Adrenal gland (tissue), 12 donors: ENCODE results near the gene DYRK1A. TPM values are rescaled to one million over a fixed set of nuclear protein-coding genes. Genes with fewer than 3 reads are reported as not detected.
"Not testable (repeated sequence)": the region's sequence is repeated elsewhere in the genome, so short reads cannot be mapped to it uniquely, and the experiment has no call there.

Experiments
- DNase-seq, 7 donors: peaks; one replicate each; pipeline ENCODE4 v3.0.0-alpha.2; 2019 to 2020
- H3K27ac ChIP-seq, 5 donors: fragments of 200-600 bp; sonication (generic) in 4 of 5; 1 replicate in 3 of 5; 2 replicates in 2 of 5; pipeline versions ENCODE4 v1.5.1 to v1.8.0; 2016 to 2020; ENCODE audit warnings: mild to moderate bottlenecking in 1 of 5
- H3K27me3 ChIP-seq: fragments of 200-600 bp; 2 replicates; pipeline ENCODE4 v1.8.0; 2021
- H3K36me3 ChIP-seq, 2 donors: fragments of 200-600 bp; replicated peaks in 1 of 2; 1 replicate in 1 of 2; 2 replicates in 1 of 2; pipeline versions ENCODE4 v1.5.1 to v1.8.0; 2018 to 2022
- H3K4me1 ChIP-seq, 2 donors: fragments of 200-600 bp; replicated peaks in 1 of 2; 1 replicate in 1 of 2; 2 replicates in 1 of 2; pipeline versions ENCODE4 v1.5.1 to v1.8.0; 2018 to 2021
- H3K4me3 ChIP-seq, 4 donors: fragments of 200-600 bp; sonication (generic) in 3 of 4; one replicate each; pipeline ENCODE4 v1.5.1; 2016 to 2018
- H3K9me3 ChIP-seq, 3 donors: fragments of 200-600 bp; sonication (generic) in 1 of 3; replicated peaks in 1 of 3; 1 replicate in 2 of 3; 2 replicates in 1 of 3; pipeline versions ENCODE4 v1.5.1 to v1.8.0; 2016 to 2021
- CTCF ChIP-seq, 6 experiments: fragments of 450-650 bp in 4 of 6; fragments of 200-600 bp in 2 of 6; sonication (generic) in 1 of 6; IDR thresholded peaks; 1 replicate in 5 of 6; 2 replicates in 1 of 6; pipeline versions ENCODE4 v1.5.1 to v1.8.0; 2016 to 2021; ENCODE audit warnings: antibody characterized with exemption in 6 of 6, mild to moderate bottlenecking in 2 of 6, moderate library complexity in 1 of 6
- POLR2A ChIP-seq, 2 donors: fragments of 450-650 bp; IDR thresholded peaks; one replicate each; pipeline ENCODE4 v1.6.1; 2017; ENCODE audit warnings: antibody characterized with exemption in 2 of 2, mild to moderate bottlenecking in 2 of 2, moderate library complexity in 1 of 2
- WGBS, 4 donors: extraction: QIAGEN DNeasy Blood & Tissue Kit in 2 of 4; methylation state at CpG; one replicate each; pipeline versions ENCODE4 v1.1.5 to v1.1.7; 2013 to 2017; 5-methylcytosine and 5-hydroxymethylcytosine counted together
- intact Hi-C, 2 donors: fragments of 100-400 bp; cut with DNase I; formaldehyde crosslinking; loops; one replicate each; pipeline versions ENCODE4 v1.14.1 to v1.15.0; 2022 to 2023
- polyA plus RNA-seq, 3 donors: library from polyadenylated mRNA; stranded (reverse); fragments of 200-250 nt in 2 of 3; fragments of 350-450 nt in 1 of 3; fragmentation: Illumina TruSeq in 1 of 3; extraction: RNeasy Lipid Tissue Mini Kit (QIAGEN cat#74804) in 1 of 3; gene quantifications; one replicate each; pipeline ENCODE4 v1.2.3, GENCODE V29; 2013 to 2014
- total RNA-seq, 9 donors: library from RNA; depleted of rRNA in 4 of 9; stranded (reverse); fragments of >200 nt in 4 of 9; fragments of 120-200 nt in 1 of 9; fragmentation: NEBNext Ultra II Directional in 1 of 9; extraction: Animal tissue kit (Norgen Biotek cat#: 25700) in 1 of 9; gene quantifications; one replicate each; pipeline versions ENCODE4 v1.1.0 to v1.2.4, GENCODE V29; 2013 to 2023
- donor health status: healthy with polysubstance abuse.
- donor health status: Bipolar disorder and iron deficiency.
- donor health status: DM: yes; HTN: yes; CAD: no.
- donor health status: DM: no; HTN: no; CAD: no.
- donor health status: DM: no; HTN: no; CAD: no.
- donor health status: DM: yes; HTN: yes; CAD: no.

The DYRK1A gene
- total and polyA plus RNA-seq, 12 donors: 23.6 to 92.3 (median 57.7) TPM

GRCh38 chr21:37324558-37324957 is 42.0 kb upstream of the DYRK1A start:
- 91 to 92% (median 91%) methylated on average over 2 of the region's 2 CpGs for WGBS, 4 donors
- Histone ChIP-seq H3K4me1 (no peaks in the 10 kb centered on the region), H3K4me3 (no peak overlapping the region), H3K9me3 (no peaks in the 10 kb centered on the region), H3K36me3 (no peaks in the 10 kb centered on the region), H3K27ac (no peak overlapping the region), H3K27me3 (no peaks in the 10 kb centered on the region)
- TF ChIP-seq POLR2A (IDR thresholded peaks at IDR 0.05) (no peak), CTCF (IDR thresholded peaks at IDR 0.05) (no peak)
- intact Hi-C loops: no loop called here
- DNase-seq: no peak

- H3K36me3 ChIP-seq, intact Hi-C loops: not testable (repeated sequence)
- WGBS, 4 donors: 82 to 97% (median 87%) methylated on average over 7 of the region's 7 CpGs
Observed at GRCh38 chr21:37328147-37328546, 38.4 kb upstream of the DYRK1A start.

DNA sequence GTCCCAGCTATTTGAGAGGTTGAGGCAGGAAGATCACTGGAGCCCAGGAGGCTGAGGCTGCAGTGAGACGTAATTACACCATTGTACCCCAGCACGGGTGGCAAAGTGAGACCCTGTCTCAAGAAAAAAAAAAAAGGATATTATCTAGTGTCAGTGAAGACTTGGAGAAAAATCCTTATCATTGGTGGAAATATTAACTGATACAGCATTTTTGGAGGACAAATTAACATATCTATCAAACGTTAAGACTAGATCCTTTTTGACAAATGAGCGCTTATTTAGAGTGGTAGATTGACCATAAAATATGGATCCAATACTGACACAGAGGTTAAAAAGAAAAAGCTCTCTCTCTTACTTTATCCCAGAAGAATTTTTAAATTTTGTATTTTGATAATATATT is 35.2 kb upstream of the DYRK1A start:
- DNase-seq: no peak

More at GRCh38 chr21:37328147-37328546, 38.4 kb upstream of the DYRK1A start:
- H3K27ac ChIP-seq, H3K9me3 ChIP-seq, H3K4me1 ChIP-seq, H3K4me3 ChIP-seq, DNase-seq, H3K27me3 ChIP-seq: not testable (repeated sequence)

GRCh38 chr21:37335053-37335452 is 31.5 kb upstream of the DYRK1A start:
- no peaks in the 10 kb centered on the region for H3K36me3 ChIP-seq
- WGBS, 4 donors: 87 to 93% (median 90%) methylated on average over 5 of the region's 5 CpGs

More for the DNA sequence above, 35.2 kb upstream of the DYRK1A start:
- intact Hi-C loops: no loop called here
- Histone ChIP-seq H3K9me3 (no peaks in the 10 kb centered on the region), H3K27ac (no peak overlapping the region), H3K4me3 (no peak overlapping the region), H3K27me3 (no peaks in the 10 kb centered on the region), H3K36me3 (no peaks in the 10 kb centered on the region), H3K4me1 (no peaks in the 10 kb centered on the region)
- TF ChIP-seq POLR2A (IDR thresholded peaks at IDR 0.05) (no peak), CTCF (IDR thresholded peaks at IDR 0.05) (no peak)
- WGBS, 4 donors: 77 to 79% (median 78%) methylated on average over 4 of the region's 4 CpGs

More at GRCh38 chr21:37335053-37335452, 31.5 kb upstream of the DYRK1A start:
- intact Hi-C loops: no loop called here
- no peak overlapping the region for H3K4me3 ChIP-seq
- no peaks in the 10 kb centered on the region for H3K27me3 ChIP-seq
- DNase-seq: no peak
- peaks cover 11 to 24% of the 10 kb centered on the region in 2 donors for H3K4me1 ChIP-seq
- TF ChIP-seq CTCF (IDR thresholded peaks at IDR 0.05) (no peak), POLR2A (IDR thresholded peaks at IDR 0.05) (no peak)
- H3K9me3 ChIP-seq: no peaks in the 10 kb centered on the region
- no peak overlapping the region for H3K27ac ChIP-seq
